ENCODE results near the gene HNMT.
"Not testable (repeated sequence)": the region's sequence is repeated elsewhere in the genome, so short reads cannot be mapped to it uniquely, and the experiment has no call there.

Gene HNMT

GRCh38 chr2:137964066-137964858 is at the start of gene HNMT:
Gene HNMT, plus strand, starts transcription at chr2:137964473. Its CDS starts 19 bp downstream, at chr2:137964492.
- H3K27ac ChIP-seq (ENCODE audit: low read length): no peak within 1 kb of the TSS
- H3K4me3 ChIP-seq (ENCODE audit: low read length): peak within 1 kb of the TSS; percentile 46
- H3K4me1 ChIP-seq (ENCODE audit: control insufficient read depth, low read depth, low read length): peaks cover 17% of the 10 kb centered on the region
- H3K36me3 ChIP-seq (ENCODE audit: control insufficient read depth, low read depth, low read length): no peaks in the 10 kb centered on the region
- H3K9ac ChIP-seq (ENCODE audit: low read length): peak within 1 kb of the TSS; percentile 5
- H3K27me3 ChIP-seq (ENCODE audit: control insufficient read depth, insufficient read depth, low read length): no peaks in the 10 kb centered on the region
- H3K9me3 ChIP-seq (ENCODE audit: control insufficient read depth, low read depth, low read length): no peaks in the 10 kb centered on the region

DNA sequence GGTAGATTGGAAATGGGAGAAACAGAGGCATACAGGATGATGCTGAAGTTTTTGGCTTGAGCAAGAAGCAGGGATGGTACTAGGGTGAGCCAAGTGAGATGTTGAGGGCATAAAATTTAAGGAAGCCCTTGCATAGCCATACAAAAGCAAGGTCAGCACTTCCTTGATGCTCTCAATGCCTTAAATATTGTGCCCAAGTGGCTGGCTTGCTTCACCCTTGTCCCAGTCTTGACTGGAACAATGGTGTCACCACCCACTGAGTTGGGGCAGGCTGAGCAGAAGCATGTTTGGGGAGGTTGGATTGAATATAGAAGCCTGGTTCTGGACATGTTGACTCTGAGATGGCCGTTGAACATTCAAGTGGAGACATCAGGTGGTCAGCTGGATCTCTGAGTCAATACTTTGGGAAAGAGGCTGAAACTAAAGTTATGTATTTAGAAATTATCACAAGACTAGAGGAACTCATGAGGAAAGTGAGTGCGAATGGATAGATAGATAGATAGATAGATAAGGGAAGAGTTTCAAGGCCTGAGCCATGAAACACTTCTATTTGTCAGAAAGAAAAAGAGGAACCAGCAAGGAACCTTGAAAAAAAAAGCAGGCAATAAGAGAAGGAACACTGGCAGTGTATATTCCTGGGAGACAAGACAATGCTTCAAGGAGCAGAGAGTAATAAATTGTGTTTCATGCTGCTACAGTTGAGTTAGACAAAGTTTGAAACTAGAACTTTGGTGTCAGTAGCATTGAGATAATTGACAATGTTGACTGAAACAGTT is 43.0 kb upstream of the HNMT start:
- Histone ChIP-seq H3K4me1 (ENCODE audit: control insufficient read depth, low read depth, low read length) (no peaks in the 10 kb centered on the region), H3K27me3 (ENCODE audit: control insufficient read depth, insufficient read depth, low read length) (no peaks in the 10 kb centered on the region), H3K9ac (ENCODE audit: low read length) (no peak overlapping the region), H3K9me3 (ENCODE audit: control insufficient read depth, low read depth, low read length) (no peaks in the 10 kb centered on the region), H3K27ac (ENCODE audit: low read length) (no peak overlapping the region), H3K4me3 (ENCODE audit: low read length) (no peak overlapping the region), H3K36me3 (ENCODE audit: control insufficient read depth, low read depth, low read length) (no peaks in the 10 kb centered on the region)

DNA sequence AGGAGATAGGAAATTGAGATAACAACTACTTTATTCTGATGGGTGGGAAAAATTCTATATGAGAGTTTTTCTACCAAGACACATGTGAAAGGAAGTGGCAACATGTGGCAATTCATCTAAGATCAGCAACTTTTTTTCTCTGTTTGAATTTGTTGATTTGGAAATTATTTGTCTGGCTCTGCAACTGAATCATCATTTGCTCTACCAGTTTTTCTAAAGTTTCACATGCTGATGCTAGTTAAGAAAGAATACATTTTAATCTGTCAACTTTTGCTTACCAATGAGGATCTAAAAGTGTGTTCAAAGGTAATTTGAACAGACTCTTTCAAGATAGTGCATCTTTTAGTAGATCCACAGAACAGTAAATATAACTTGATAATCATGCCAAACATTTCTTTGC is 42.1 kb upstream of the HNMT start:
- not testable (repeated sequence) for H3K9ac ChIP-seq (ENCODE audit: low read length); H3K9me3 ChIP-seq (ENCODE audit: control insufficient read depth, low read depth, low read length); H3K4me3 ChIP-seq (ENCODE audit: low read length); H3K27me3 ChIP-seq (ENCODE audit: control insufficient read depth, insufficient read depth, low read length); H3K4me1 ChIP-seq (ENCODE audit: control insufficient read depth, low read depth, low read length); H3K36me3 ChIP-seq (ENCODE audit: control insufficient read depth, low read depth, low read length); H3K27ac ChIP-seq (ENCODE audit: low read length)

DNA sequence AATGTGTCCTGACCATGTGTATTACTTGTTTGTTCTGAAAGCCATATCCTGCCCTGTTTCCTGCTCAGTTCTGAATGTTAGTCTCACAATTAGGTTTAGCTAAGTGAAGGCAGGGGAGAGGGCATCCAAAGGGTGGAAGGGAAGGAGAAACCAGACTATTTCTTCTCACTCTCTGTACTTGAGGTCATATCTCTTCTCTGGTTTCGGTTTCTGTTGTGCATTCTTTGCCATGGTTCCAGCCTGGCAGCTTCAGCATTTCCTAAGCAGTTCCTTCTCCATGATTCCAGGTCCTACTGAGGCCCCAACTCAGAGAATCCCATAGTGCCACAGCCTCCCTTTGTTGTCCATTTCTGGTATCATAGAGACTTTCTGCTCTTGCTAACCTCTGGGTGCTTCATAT is 40.3 kb upstream of the HNMT start:
- no peaks in the 10 kb centered on the region for H3K36me3 ChIP-seq (ENCODE audit: control insufficient read depth, low read depth, low read length)
- no peak overlapping the region for H3K9ac ChIP-seq (ENCODE audit: low read length)
- no peaks in the 10 kb centered on the region for H3K9me3 ChIP-seq (ENCODE audit: control insufficient read depth, low read depth, low read length)
- H3K27me3 ChIP-seq (ENCODE audit: control insufficient read depth, insufficient read depth, low read length): no peaks in the 10 kb centered on the region
- H3K4me1 ChIP-seq (ENCODE audit: control insufficient read depth, low read depth, low read length): no peaks in the 10 kb centered on the region
- H3K4me3 ChIP-seq (ENCODE audit: low read length): no peak overlapping the region
- no peak overlapping the region for H3K27ac ChIP-seq (ENCODE audit: low read length)

GRCh38 chr2:137925599-137925998 is 38.7 kb upstream of the HNMT start:
- H3K27ac ChIP-seq (ENCODE audit: low read length): no peak overlapping the region

DNA sequence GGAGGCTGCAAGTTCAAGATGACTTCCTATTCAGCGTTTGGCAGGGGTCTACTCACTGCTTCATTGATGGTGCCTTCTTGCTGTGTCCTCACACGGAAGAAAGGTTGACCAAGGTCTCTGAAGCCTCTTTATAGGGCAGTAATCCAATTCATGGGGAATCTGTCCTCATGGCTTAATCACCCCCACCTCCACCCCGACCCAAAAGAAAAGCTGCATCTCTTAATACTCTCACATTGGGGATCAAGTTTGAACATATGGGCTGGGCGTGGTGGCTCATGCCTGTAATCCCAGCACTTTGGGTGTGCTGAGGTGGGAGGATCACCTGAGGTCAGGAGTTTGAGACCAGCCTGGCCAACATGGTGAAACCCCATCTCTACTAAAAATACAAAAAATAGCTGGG is 36.4 kb upstream of the HNMT start:
- H3K9ac ChIP-seq (ENCODE audit: low read length): no peak overlapping the region
- no peak overlapping the region for H3K4me3 ChIP-seq (ENCODE audit: low read length)
- H3K27me3 ChIP-seq (ENCODE audit: control insufficient read depth, insufficient read depth, low read length): no peaks in the 10 kb centered on the region
- H3K9me3 ChIP-seq (ENCODE audit: control insufficient read depth, low read depth, low read length): no peaks in the 10 kb centered on the region
- H3K36me3 ChIP-seq (ENCODE audit: control insufficient read depth, low read depth, low read length): no peaks in the 10 kb centered on the region
- H3K27ac ChIP-seq (ENCODE audit: low read length): no peak overlapping the region
- no peaks in the 10 kb centered on the region for H3K4me1 ChIP-seq (ENCODE audit: control insufficient read depth, low read depth, low read length)

More at GRCh38 chr2:137925599-137925998, 38.7 kb upstream of the HNMT start:
- H3K4me3 ChIP-seq (ENCODE audit: low read length): no peak overlapping the region
- no peaks in the 10 kb centered on the region for H3K4me1 ChIP-seq (ENCODE audit: control insufficient read depth, low read depth, low read length)
- no peak overlapping the region for H3K9ac ChIP-seq (ENCODE audit: low read length)
- H3K27me3 ChIP-seq (ENCODE audit: control insufficient read depth, insufficient read depth, low read length): no peaks in the 10 kb centered on the region
- no peaks in the 10 kb centered on the region for H3K36me3 ChIP-seq (ENCODE audit: control insufficient read depth, low read depth, low read length)
- H3K9me3 ChIP-seq (ENCODE audit: control insufficient read depth, low read depth, low read length): no peaks in the 10 kb centered on the region

GRCh38 chr2:137928547-137929518 is 35.4 kb upstream of the HNMT start:
- Histone ChIP-seq H3K27ac (ENCODE audit: low read length) (no peak overlapping the region), H3K36me3 (ENCODE audit: control insufficient read depth, low read depth, low read length) (no peaks in the 10 kb centered on the region), H3K4me3 (ENCODE audit: low read length) (no peak overlapping the region), H3K9me3 (ENCODE audit: control insufficient read depth, low read depth, low read length) (no peaks in the 10 kb centered on the region), H3K27me3 (ENCODE audit: control insufficient read depth, insufficient read depth, low read length) (no peaks in the 10 kb centered on the region), H3K4me1 (ENCODE audit: control insufficient read depth, low read depth, low read length) (no peaks in the 10 kb centered on the region), H3K9ac (ENCODE audit: low read length) (no peak overlapping the region)

DNA sequence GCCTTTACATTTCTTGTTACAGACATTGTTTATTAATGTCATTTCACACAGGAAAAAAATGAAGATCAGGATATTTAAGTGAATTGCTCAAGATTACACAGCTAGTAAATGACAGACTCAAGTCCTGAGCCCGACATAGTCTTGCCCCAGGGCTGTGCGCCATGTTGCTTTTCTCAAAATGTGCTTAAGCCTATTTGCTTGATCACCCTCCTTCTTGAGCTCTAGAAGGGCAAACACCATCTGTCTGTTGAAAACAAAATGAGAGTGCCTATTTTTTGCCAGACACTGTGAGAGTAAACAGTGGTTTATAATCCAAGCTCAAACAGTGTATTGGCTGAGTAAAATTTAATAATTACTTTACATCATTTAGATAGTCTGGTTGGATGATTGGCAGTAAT is 34.8 kb upstream of the HNMT start:
- Histone ChIP-seq H3K36me3 (ENCODE audit: control insufficient read depth, low read depth, low read length) (no peaks in the 10 kb centered on the region), H3K27ac (ENCODE audit: low read length) (no peak overlapping the region), H3K4me3 (ENCODE audit: low read length) (no peak overlapping the region), H3K4me1 (ENCODE audit: control insufficient read depth, low read depth, low read length) (no peaks in the 10 kb centered on the region), H3K9me3 (ENCODE audit: control insufficient read depth, low read depth, low read length) (no peaks in the 10 kb centered on the region), H3K9ac (ENCODE audit: low read length) (no peak overlapping the region), H3K27me3 (ENCODE audit: control insufficient read depth, insufficient read depth, low read length) (no peaks in the 10 kb centered on the region)

DNA sequence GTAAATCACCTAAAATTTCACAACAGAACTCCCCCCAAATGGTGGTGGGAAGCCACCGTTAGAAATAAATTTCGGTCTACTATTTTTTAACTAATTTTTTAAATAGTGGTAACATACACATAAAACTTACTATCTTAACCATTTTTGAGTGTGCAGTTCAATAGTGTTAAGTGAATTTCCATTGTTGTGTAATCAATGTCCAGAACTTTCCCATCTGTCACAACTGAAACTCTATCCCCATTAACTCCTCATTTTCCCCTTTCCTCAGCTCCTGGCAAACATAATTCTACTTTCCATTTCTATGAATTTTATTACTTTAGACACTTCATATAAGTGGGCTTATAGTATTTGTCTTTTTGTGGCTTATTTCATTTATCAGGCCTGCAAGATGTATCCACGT is 34.1 kb upstream of the HNMT start:
- no peaks in the 10 kb centered on the region for H3K36me3 ChIP-seq (ENCODE audit: control insufficient read depth, low read depth, low read length)
- no peak overlapping the region for H3K9ac ChIP-seq (ENCODE audit: low read length)
- no peaks in the 10 kb centered on the region for H3K27me3 ChIP-seq (ENCODE audit: control insufficient read depth, insufficient read depth, low read length)
- H3K9me3 ChIP-seq (ENCODE audit: control insufficient read depth, low read depth, low read length): no peaks in the 10 kb centered on the region
- no peak overlapping the region for H3K27ac ChIP-seq (ENCODE audit: low read length)
- no peaks in the 10 kb centered on the region for H3K4me1 ChIP-seq (ENCODE audit: control insufficient read depth, low read depth, low read length)
- H3K4me3 ChIP-seq (ENCODE audit: low read length): no peak overlapping the region

DNA sequence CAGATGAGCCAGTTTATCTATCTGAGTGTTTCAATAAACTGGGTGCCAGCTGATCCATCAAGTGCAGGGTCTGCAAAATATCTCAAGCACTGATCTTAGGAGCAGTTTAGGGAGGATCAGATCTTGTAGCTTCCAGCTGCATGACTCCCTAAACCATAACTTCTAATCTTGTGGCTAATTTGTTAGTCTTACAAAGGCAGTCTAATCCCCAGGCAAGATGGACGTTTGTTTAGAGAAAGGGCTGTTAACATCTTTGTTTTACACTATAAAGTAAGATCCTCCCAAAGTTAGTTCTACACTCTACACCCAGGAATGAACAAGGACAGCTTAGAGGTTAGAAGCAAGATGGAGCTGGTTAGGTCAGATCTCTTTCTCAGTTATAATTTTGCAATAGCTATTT is 28.7 kb upstream of the HNMT start:
- no peaks in the 10 kb centered on the region for H3K9me3 ChIP-seq (ENCODE audit: control insufficient read depth, low read depth, low read length)
- no peaks in the 10 kb centered on the region for H3K27me3 ChIP-seq (ENCODE audit: control insufficient read depth, insufficient read depth, low read length)
- no peak overlapping the region for H3K9ac ChIP-seq (ENCODE audit: low read length)
- no peak overlapping the region for H3K4me3 ChIP-seq (ENCODE audit: low read length)
- no peaks in the 10 kb centered on the region for H3K36me3 ChIP-seq (ENCODE audit: control insufficient read depth, low read depth, low read length)
- H3K4me1 ChIP-seq (ENCODE audit: control insufficient read depth, low read depth, low read length): no peaks in the 10 kb centered on the region
- no peak overlapping the region for H3K27ac ChIP-seq (ENCODE audit: low read length)

GRCh38 chr2:137937246-137937645 is 27.0 kb upstream of the HNMT start:
- Histone ChIP-seq H3K36me3 (ENCODE audit: control insufficient read depth, low read depth, low read length) (no peaks in the 10 kb centered on the region), H3K9ac (ENCODE audit: low read length) (no peak overlapping the region), H3K27me3 (ENCODE audit: control insufficient read depth, insufficient read depth, low read length) (no peaks in the 10 kb centered on the region), H3K4me3 (ENCODE audit: low read length) (no peak overlapping the region), H3K9me3 (ENCODE audit: control insufficient read depth, low read depth, low read length) (no peaks in the 10 kb centered on the region), H3K4me1 (ENCODE audit: control insufficient read depth, low read depth, low read length) (no peaks in the 10 kb centered on the region), H3K27ac (ENCODE audit: low read length) (no peak overlapping the region)
